ENCODE results near the gene CIB4.

CIB4 gene

GRCh38 chr2:26639685-26640243, 1.4 kb downstream of the CIB4 start:
- DNase-seq: no peak

- no peak for DNase-seq
Observed at GRCh38 chr2:26637811-26638310, 3.3 kb downstream of the CIB4 start.

GRCh38 chr2:26636935-26637334, 4.2 kb downstream of the CIB4 start:
- no peak for DNase-seq

GRCh38 chr2:26635401-26635800, 5.8 kb downstream of the CIB4 start:
- DNase-seq: no peak

- DNase-seq: no peak
Observed at GRCh38 chr2:26634636-26635230, 6.4 kb downstream of the CIB4 start.

- no peak for DNase-seq
Observed at GRCh38 chr2:26633993-26634595, 7.1 kb downstream of the CIB4 start.

GRCh38 chr2:26633351-26633945, 7.7 kb downstream of the CIB4 start:
- DNase-seq: no peak

- no peak for DNase-seq
Observed at GRCh38 chr2:26632624-26633185, 8.5 kb downstream of the CIB4 start.

GRCh38 chr2:26631401-26632170, 9.6 kb downstream of the CIB4 start:
- no peak for DNase-seq

- no peak for DNase-seq
Observed at GRCh38 chr2:26630669-26631360, 10.4 kb downstream of the CIB4 start.

GRCh38 chr2:26630235-26630634, 10.9 kb downstream of the CIB4 start:
- no peak for DNase-seq

- no peak for DNase-seq
Observed at GRCh38 chr2:26629751-26630150, 11.4 kb downstream of the CIB4 start.

GRCh38 chr2:26629346-26629630, 11.9 kb downstream of the CIB4 start:
- no peak for DNase-seq

- no peak for DNase-seq
Observed at GRCh38 chr2:26628561-26629345, 12.4 kb downstream of the CIB4 start.

GRCh38 chr2:26627350-26628105, 13.6 kb downstream of the CIB4 start:
- no peak for DNase-seq

GRCh38 chr2:26626606-26627005, 14.6 kb downstream of the CIB4 start:
- no peak for DNase-seq

GRCh38 chr2:26623541-26624495, 17.3 kb downstream of the CIB4 start:
- DNase-seq: peak; percentile 27

- DNase-seq: no peak
Observed at GRCh38 chr2:26621469-26622199, 19.5 kb downstream of the CIB4 start.

GRCh38 chr2:26620031-26620605, 21.0 kb downstream of the CIB4 start:
- no peak for DNase-seq

Data from NCI-H1105 (cell line).